Measurements from ENCODE around the gene XRCC2. TPM values are rescaled to one million over a fixed set of nuclear protein-coding genes. Genes with fewer than 3 reads are reported as not detected.

XRCC2 gene
- total RNA-seq, 1 donor from 2014 or later: 1.6 TPM

DNA sequence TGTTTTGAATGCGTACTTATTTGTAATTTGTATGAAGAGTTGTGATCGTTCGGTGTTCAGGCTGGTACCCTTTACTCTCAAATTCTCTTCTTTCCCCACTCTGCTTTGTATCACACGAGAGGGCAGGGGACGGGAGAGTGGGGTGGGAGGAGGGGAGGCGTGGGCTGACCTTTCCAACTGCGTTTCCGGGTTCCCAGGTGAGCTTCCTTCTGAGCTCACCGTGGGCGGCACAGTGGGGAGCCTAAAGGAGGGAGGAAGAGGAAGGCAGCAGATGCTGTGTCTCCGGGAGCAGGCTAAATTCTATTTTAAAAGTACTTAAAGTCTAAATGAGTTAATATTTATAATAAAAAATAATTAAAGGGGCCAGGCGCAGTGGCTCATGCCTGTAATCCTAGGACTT lies 7.4 kb upstream of the XRCC2 start:
- H3K9me3 Mint-ChIP-seq (ENCODE audit: unreplicated experiment): peaks cover 1% of the 10 kb centered on the region
- no peaks in the 10 kb centered on the region for H3K27me3 Mint-ChIP-seq (ENCODE audit: low read depth, unreplicated experiment)
- Histone ChIP-seq H3K4me3 (ENCODE audit: insufficient read depth, low read depth, low read length) (no peak overlapping the region), H3K9ac (ENCODE audit: low read length) (no peak overlapping the region), H3K79me2 (ENCODE audit: insufficient read depth, low read length) (no peaks in the 10 kb centered on the region), H3K9me3 (ENCODE audit: insufficient read depth, low read depth, low read length) (no peaks in the 10 kb centered on the region), H4K20me1 (ENCODE audit: insufficient read depth, low read length) (no peaks in the 10 kb centered on the region), H3K4me2 (ENCODE audit: low read length) (no peak overlapping the region), H2AFZ (ENCODE audit: low read depth, low read length) (no peak overlapping the region), H3K27me3 (ENCODE audit: insufficient read depth, low read length) (no peaks in the 10 kb centered on the region), H3K36me3 (ENCODE audit: insufficient read depth, low read length) (no peaks in the 10 kb centered on the region), H3K4me1 (ENCODE audit: insufficient read depth, low read length) (no peaks in the 10 kb centered on the region), H3K27ac (ENCODE audit: low read depth, low read length) (no peak overlapping the region)
- DNase-seq (ENCODE audit: low read depth) (no peak), FAIRE-seq (no peak)
- H3K4me1 Mint-ChIP-seq (ENCODE audit: low read depth, unreplicated experiment): no peaks in the 10 kb centered on the region
- TF ChIP-seq, protein P1, sequence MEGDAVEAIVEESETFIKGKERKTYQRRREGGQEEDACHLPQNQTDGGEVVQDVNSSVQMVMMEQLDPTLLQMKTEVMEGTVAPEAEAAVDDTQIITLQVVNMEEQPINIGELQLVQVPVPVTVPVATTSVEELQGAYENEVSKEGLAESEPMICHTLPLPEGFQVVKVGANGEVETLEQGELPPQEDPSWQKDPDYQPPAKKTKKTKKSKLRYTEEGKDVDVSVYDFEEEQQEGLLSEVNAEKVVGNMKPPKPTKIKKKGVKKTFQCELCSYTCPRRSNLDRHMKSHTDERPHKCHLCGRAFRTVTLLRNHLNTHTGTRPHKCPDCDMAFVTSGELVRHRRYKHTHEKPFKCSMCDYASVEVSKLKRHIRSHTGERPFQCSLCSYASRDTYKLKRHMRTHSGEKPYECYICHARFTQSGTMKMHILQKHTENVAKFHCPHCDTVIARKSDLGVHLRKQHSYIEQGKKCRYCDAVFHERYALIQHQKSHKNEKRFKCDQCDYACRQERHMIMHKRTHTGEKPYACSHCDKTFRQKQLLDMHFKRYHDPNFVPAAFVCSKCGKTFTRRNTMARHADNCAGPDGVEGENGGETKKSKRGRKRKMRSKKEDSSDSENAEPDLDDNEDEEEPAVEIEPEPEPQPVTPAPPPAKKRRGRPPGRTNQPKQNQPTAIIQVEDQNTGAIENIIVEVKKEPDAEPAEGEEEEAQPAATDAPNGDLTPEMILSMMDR (IDR thresholded peaks at IDR 0.05; ENCODE audit: insufficient read depth, low read depth, low read length): no peak
- TF ChIP-seq EZH2 (IDR thresholded peaks at IDR 0.05; ENCODE audit: insufficient read depth, low read length): no peak
- H3K4me3 Mint-ChIP-seq (ENCODE audit: unreplicated experiment): no peak overlapping the region
- no peak overlapping the region for H3K27ac Mint-ChIP-seq (ENCODE audit: unreplicated experiment)
- no peaks in the 10 kb centered on the region for H3K36me3 Mint-ChIP-seq (ENCODE audit: low read depth, unreplicated experiment)

GRCh38 chr7:152677808-152678670 lies 2.1 kb upstream of the XRCC2 start:
- Mint-ChIP-seq H3K9me3 (ENCODE audit: unreplicated experiment) (peaks cover 1% of the 10 kb centered on the region), H3K4me1 (ENCODE audit: low read depth, unreplicated experiment) (no peaks in the 10 kb centered on the region), H3K27me3 (ENCODE audit: low read depth, unreplicated experiment) (no peaks in the 10 kb centered on the region), H3K27ac (ENCODE audit: unreplicated experiment) (no peak overlapping the region), H3K4me3 (ENCODE audit: unreplicated experiment) (no peak overlapping the region), H3K36me3 (ENCODE audit: low read depth, unreplicated experiment) (no peaks in the 10 kb centered on the region)
- TF ChIP-seq EZH2 (IDR thresholded peaks at IDR 0.05; ENCODE audit: insufficient read depth, low read length): no peak
- TF ChIP-seq, protein P1 (IDR thresholded peaks at IDR 0.05; ENCODE audit: insufficient read depth, low read depth, low read length): no peak
- Histone ChIP-seq H3K36me3 (ENCODE audit: insufficient read depth, low read length) (no peaks in the 10 kb centered on the region), H4K20me1 (ENCODE audit: insufficient read depth, low read length) (no peaks in the 10 kb centered on the region), H3K9ac (ENCODE audit: low read length) (no peak overlapping the region), H3K27me3 (ENCODE audit: insufficient read depth, low read length) (no peaks in the 10 kb centered on the region), H2AFZ (ENCODE audit: low read depth, low read length) (no peak overlapping the region), H3K4me2 (ENCODE audit: low read length) (no peak overlapping the region), H3K4me1 (ENCODE audit: insufficient read depth, low read length) (no peaks in the 10 kb centered on the region), H3K9me3 (ENCODE audit: insufficient read depth, low read depth, low read length) (no peaks in the 10 kb centered on the region), H3K27ac (ENCODE audit: low read depth, low read length) (no peak overlapping the region), H3K79me2 (ENCODE audit: insufficient read depth, low read length) (peaks cover 26% of the 10 kb centered on the region), H3K4me3 (ENCODE audit: insufficient read depth, low read depth, low read length) (no peak overlapping the region)
- FAIRE-seq: no peak
- DNase-seq (ENCODE audit: low read depth): no peak

Data from astrocyte (in vitro differentiated cells and primary cell).